H9 (cell line): ENCODE data around the gene MRAP. TPM values are rescaled to one million over a fixed set of nuclear protein-coding genes. Genes with fewer than 3 reads are reported as not detected.

Experiments used
- DNase-seq: peaks from one replicate; pipeline ENCODE4 v3.0.0-alpha.2; 2017
- H2AFZ ChIP-seq: one replicate; pipeline ENCODE4 v1.6.1; 2013; ENCODE audit warnings: mild to moderate bottlenecking, low read length, control low read depth, moderate library complexity
- H2AK5ac ChIP-seq: 2 replicates; pipeline ENCODE4 v1.6.1; 2013; ENCODE audit warnings: low read length, control low read depth, mixed read lengths; ENCODE audit not compliant: insufficient read length
- H2BK120ac ChIP-seq: one replicate; pipeline ENCODE4 v1.6.1; 2013; ENCODE audit warnings: low read depth, mild to moderate bottlenecking, low read length, control low read depth, inconsistent platforms; ENCODE audit not compliant: poor library complexity, severe bottlenecking
- H2BK12ac ChIP-seq: 2 replicates; pipeline ENCODE4 v1.6.1; 2013; ENCODE audit warnings: low read length, control low read depth, mixed read lengths, low read depth; ENCODE audit not compliant: insufficient read length
- H2BK15ac ChIP-seq: 2 replicates; pipeline ENCODE4 v1.6.1; 2013; ENCODE audit warnings: low read depth, low read length, control low read depth
- H2BK20ac ChIP-seq: one replicate; pipeline ENCODE4 v1.6.1; 2013; ENCODE audit warnings: low read depth, mild to moderate bottlenecking, low read length, control low read depth, inconsistent platforms; ENCODE audit not compliant: poor library complexity, severe bottlenecking
- H2BK5ac ChIP-seq: 2 replicates; pipeline ENCODE4 v1.6.1; 2013; ENCODE audit warnings: low read length, control low read depth, mixed read lengths; ENCODE audit not compliant: insufficient read length
- H3K14ac ChIP-seq: 2 replicates; pipeline ENCODE4 v1.6.1; 2013; ENCODE audit warnings: low read length, control low read depth; ENCODE audit not compliant: insufficient read depth
- H3K18ac ChIP-seq: 2 replicates; pipeline ENCODE4 v1.6.1; 2013; ENCODE audit warnings: low read depth, mild to moderate bottlenecking, mixed read lengths, low read length, control low read depth; ENCODE audit not compliant: insufficient read length
- H3K23ac ChIP-seq: 2 replicates; pipeline ENCODE4 v1.6.1; 2013; ENCODE audit warnings: low read length, control low read depth, mixed read lengths, low read depth; ENCODE audit not compliant: insufficient read length
- H3K23me2 ChIP-seq: 2 replicates; pipeline ENCODE4 v1.6.1; 2013; ENCODE audit warnings: low read depth, mild to moderate bottlenecking, mixed read lengths, low read length, control low read depth; ENCODE audit not compliant: insufficient read length, poor library complexity, severe bottlenecking
- H3K27ac ChIP-seq: 2 replicates; pipeline ENCODE4 v1.5.1; 2013; ENCODE audit warnings: low read length, control low read depth, mixed read lengths, low read depth; ENCODE audit not compliant: insufficient read length
- H3K27me3 ChIP-seq: 2 replicates; pipeline ENCODE4 v1.6.1; 2013; ENCODE audit warnings: low read length, control low read depth, inconsistent platforms; ENCODE audit not compliant: insufficient read depth
- H3K4ac ChIP-seq: 2 replicates; pipeline ENCODE4 v1.6.1; 2013; ENCODE audit warnings: low read depth, mild to moderate bottlenecking, control low read depth, inconsistent platforms, low read length, moderate library complexity
- H3K4me1 ChIP-seq: 2 replicates; pipeline ENCODE4 v1.6.1; 2013; ENCODE audit warnings: low read length, control low read depth, inconsistent platforms; ENCODE audit not compliant: insufficient read depth
- H3K4me2 ChIP-seq: 2 replicates; pipeline ENCODE4 v1.6.1; 2013; ENCODE audit warnings: low read length, control low read depth, mixed read lengths; ENCODE audit not compliant: insufficient read length, insufficient read depth
- H3K56ac ChIP-seq: 2 replicates; pipeline ENCODE4 v1.6.1; 2013; ENCODE audit warnings: low read depth, mild to moderate bottlenecking, mixed read lengths, low read length, control low read depth; ENCODE audit not compliant: insufficient read length
- H3K79me1 ChIP-seq: 2 replicates; pipeline ENCODE4 v1.6.1; 2013; ENCODE audit warnings: low read depth, mild to moderate bottlenecking, moderate library complexity, low read length, control low read depth, inconsistent platforms; ENCODE audit not compliant: insufficient read depth, poor library complexity, severe bottlenecking
- H3K79me2 ChIP-seq: 2 replicates; pipeline ENCODE4 v1.6.1; 2013; ENCODE audit warnings: low read length, control low read depth, inconsistent platforms; ENCODE audit not compliant: insufficient read depth
- H3K9ac ChIP-seq: 2 replicates; pipeline ENCODE4 v1.6.1; 2013; ENCODE audit warnings: low read length, control low read depth, mixed read lengths; ENCODE audit not compliant: insufficient read length; ENCODE audit errors: extremely low read depth
- H3K9me3 ChIP-seq: one replicate; pipeline ENCODE4 v1.6.1; 2013; ENCODE audit warnings: low read depth, low read length, inconsistent platforms; ENCODE audit not compliant: control insufficient read depth
- H3T11ph ChIP-seq: one replicate; pipeline ENCODE4 v1.6.1; 2013; ENCODE audit warnings: mild to moderate bottlenecking, low read length, control low read depth, inconsistent platforms
- H4K20me1 ChIP-seq: one replicate; pipeline ENCODE4 v1.6.1; 2013; ENCODE audit not compliant: control insufficient read depth, insufficient read length, insufficient read depth
- H4K5ac ChIP-seq: 2 replicates; pipeline ENCODE4 v1.6.1; 2013; ENCODE audit warnings: low read depth, mild to moderate bottlenecking, mixed read lengths, low read length, control low read depth; ENCODE audit not compliant: insufficient read length
- H4K8ac ChIP-seq: replicated peaks from 2 replicates; pipeline ENCODE4 v1.6.1; 2013; ENCODE audit warnings: low read length, control low read depth, mixed read lengths, low read depth; ENCODE audit not compliant: insufficient read length
- H4K91ac ChIP-seq: 2 replicates; pipeline ENCODE4 v1.6.1; 2013; ENCODE audit warnings: low read depth, mild to moderate bottlenecking, moderate library complexity, mixed read lengths, low read length, control low read depth; ENCODE audit not compliant: insufficient read length
- H3K27ac Mint-ChIP-seq, 3 experiments: 2 replicates in 2 of 3; 3 replicates in 1 of 3; pipeline ENCODE4 v1.8.0; 2020 to 2021; ENCODE audit warnings: mixed read lengths in 3 of 3, mild to moderate bottlenecking in 1 of 3, moderate library complexity in 1 of 3
- H3K27me3 Mint-ChIP-seq: 2 replicates; pipeline ENCODE4 v1.8.0; 2021; ENCODE audit warnings: low read depth, mild to moderate bottlenecking, moderate library complexity, mixed read lengths
- H3K36me3 Mint-ChIP-seq, 3 experiments: 2 replicates in 2 of 3; 3 replicates in 1 of 3; pipeline ENCODE4 v1.8.0; 2020 to 2021; ENCODE audit warnings: low read depth in 3 of 3, mixed read lengths in 3 of 3; ENCODE audit not compliant: insufficient read depth in 1 of 3
- H3K4me1 Mint-ChIP-seq, 2 experiments: 2 replicates each; pipeline ENCODE4 v1.8.0; 2020; ENCODE audit warnings: mixed read lengths in 2 of 2
- H3K4me3 Mint-ChIP-seq, 2 experiments: 2 replicates in 1 of 2; 3 replicates in 1 of 2; pipeline ENCODE4 v1.8.0; 2020 to 2021; ENCODE audit warnings: mild to moderate bottlenecking in 2 of 2, mixed read lengths in 2 of 2, moderate library complexity in 1 of 2
- H3K9me3 Mint-ChIP-seq, 2 experiments: 2 replicates in 1 of 2; 3 replicates in 1 of 2; pipeline ENCODE4 v1.8.0; 2020; ENCODE audit warnings: mild to moderate bottlenecking in 2 of 2, mixed read lengths in 2 of 2, moderate library complexity in 1 of 2
- WGBS: extraction: QIAGEN DNeasy Blood & Tissue Kit; methylation state at CpG from one replicate; pipeline ENCODE4 v1.1.7; 2013; ENCODE audit warnings: missing lambda C conversion rate, low lambda C conversion rate, mixed read lengths; ENCODE audit not compliant: insufficient read length; ENCODE audit errors: extremely low coverage; 5-methylcytosine and 5-hydroxymethylcytosine counted together
- total RNA-seq: library from RNA; stranded (reverse); gene quantifications from 2 replicates; pipeline ENCODE4 v1.2.1, GENCODE V29; 2021
- TF ChIP-seq, protein P1 (sequence below): fragments of 200-600 bp; sonication (generic); conservative IDR thresholded peaks from 3 replicates; pipeline ENCODE4 v1.8.0; 2021; ENCODE audit warnings: antibody characterized with exemption, mild to moderate bottlenecking

The MRAP gene
- total RNA-seq, 1 experiment from 2014 or later, result not detected

DNA sequence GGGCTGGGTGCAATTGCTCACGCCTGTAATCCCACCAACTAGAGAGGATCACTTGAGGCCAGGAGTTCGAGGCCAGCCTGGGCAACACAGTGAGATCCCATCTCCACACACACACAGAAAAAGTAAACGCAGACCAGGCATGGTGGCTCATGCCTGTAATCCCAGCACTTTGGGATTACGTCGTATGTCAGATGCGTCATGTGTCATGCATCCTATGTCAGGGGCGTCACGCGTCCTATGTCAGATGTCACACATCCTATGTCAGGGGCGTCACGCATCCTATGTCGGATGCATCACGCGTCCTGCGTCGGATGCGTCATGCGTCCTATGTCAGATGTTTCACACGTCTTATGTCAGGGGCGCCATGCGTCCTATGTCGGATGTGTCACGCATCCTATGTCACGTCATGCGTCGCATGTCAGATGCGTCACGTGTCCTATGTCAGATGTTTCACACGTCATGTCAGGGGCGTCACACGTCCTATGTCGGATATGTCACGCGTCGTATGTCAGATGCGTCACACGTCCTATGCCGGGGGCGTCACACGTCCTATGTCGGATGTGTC lies 1.5 kb downstream of the MRAP start:
- H3K4me2 ChIP-seq, result no peak overlapping the region
- WGBS, result no CpG with 5 or more reads among the region's 41 CpGs
- no peak for DNase-seq
- no peaks in the 10 kb centered on the region for H3K27me3 ChIP-seq
- no peaks in the 10 kb centered on the region for H4K20me1 ChIP-seq
- no peak overlapping the region for H3K9ac ChIP-seq
- Mint-ChIP-seq H3K27ac (no peak overlapping the region), H3K36me3 (peaks cover 1 to 10% (median 5%) of the 10 kb centered on the region in 3 experiments; a peak in 5 of 7 replicates), H3K27me3 (no peaks in the 10 kb centered on the region), H3K9me3 (no peaks in the 10 kb centered on the region), H3K4me1 (peaks cover 0 to under 1% of the 10 kb centered on the region in 2 experiments; a peak in 1 of 4 replicates), H3K4me3 (peak overlapping the region in 1 of 2 experiments; percentile 42; a peak in 1 of 5 replicates)
- no peak overlapping the region for H3K18ac ChIP-seq
- H2BK15ac ChIP-seq, result no peak overlapping the region
- no peak overlapping the region for H3K23ac ChIP-seq
- H2AFZ ChIP-seq, result no peak overlapping the region
- H3K27ac ChIP-seq, result no peak overlapping the region
- H4K91ac ChIP-seq, result no peak overlapping the region
- H2BK12ac ChIP-seq, result no peak overlapping the region
- no peak overlapping the region for H3K56ac ChIP-seq
- H3K79me2 ChIP-seq, result no peaks in the 10 kb centered on the region
- H2AK5ac ChIP-seq, result no peak overlapping the region
- H2BK5ac ChIP-seq, result no peak overlapping the region
- H3T11ph ChIP-seq, result no peak overlapping the region
- TF ChIP-seq, protein P1, sequence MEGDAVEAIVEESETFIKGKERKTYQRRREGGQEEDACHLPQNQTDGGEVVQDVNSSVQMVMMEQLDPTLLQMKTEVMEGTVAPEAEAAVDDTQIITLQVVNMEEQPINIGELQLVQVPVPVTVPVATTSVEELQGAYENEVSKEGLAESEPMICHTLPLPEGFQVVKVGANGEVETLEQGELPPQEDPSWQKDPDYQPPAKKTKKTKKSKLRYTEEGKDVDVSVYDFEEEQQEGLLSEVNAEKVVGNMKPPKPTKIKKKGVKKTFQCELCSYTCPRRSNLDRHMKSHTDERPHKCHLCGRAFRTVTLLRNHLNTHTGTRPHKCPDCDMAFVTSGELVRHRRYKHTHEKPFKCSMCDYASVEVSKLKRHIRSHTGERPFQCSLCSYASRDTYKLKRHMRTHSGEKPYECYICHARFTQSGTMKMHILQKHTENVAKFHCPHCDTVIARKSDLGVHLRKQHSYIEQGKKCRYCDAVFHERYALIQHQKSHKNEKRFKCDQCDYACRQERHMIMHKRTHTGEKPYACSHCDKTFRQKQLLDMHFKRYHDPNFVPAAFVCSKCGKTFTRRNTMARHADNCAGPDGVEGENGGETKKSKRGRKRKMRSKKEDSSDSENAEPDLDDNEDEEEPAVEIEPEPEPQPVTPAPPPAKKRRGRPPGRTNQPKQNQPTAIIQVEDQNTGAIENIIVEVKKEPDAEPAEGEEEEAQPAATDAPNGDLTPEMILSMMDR, result no peak
- no peaks in the 10 kb centered on the region for H3K9me3 ChIP-seq
- H3K4me1 ChIP-seq, result no peaks in the 10 kb centered on the region
- H3K79me1 ChIP-seq, result no peaks in the 10 kb centered on the region
- H3K23me2 ChIP-seq, result no peaks in the 10 kb centered on the region
- H4K8ac ChIP-seq, result no peak overlapping the region
- no peak overlapping the region for H2BK20ac ChIP-seq
- no peak overlapping the region for H4K5ac ChIP-seq
- no peak overlapping the region for H3K14ac ChIP-seq
- H3K4ac ChIP-seq, result no peak overlapping the region
- no peak overlapping the region for H2BK120ac ChIP-seq
